Thyroid gland (tissue), 4 donors: ENCODE data around the gene CYFIP2.

Experiments used
- CTCF ChIP-seq, 6 experiments: fragments of 200-600 bp in 3 of 6; fragments of 450-650 bp in 3 of 6; sonication (generic) in 3 of 6; IDR thresholded peaks; one replicate each; pipeline ENCODE4 v1.5.1; 2016 to 2019; ENCODE audit warnings: antibody characterized with exemption in 6 of 6, mild to moderate bottlenecking in 2 of 6, inconsistent platforms in 1 of 6, moderate library complexity in 1 of 6
- POLR2A ChIP-seq, 2 donors: fragments of 450-650 bp; IDR thresholded peaks; one replicate each; pipeline ENCODE4 v1.6.1; 2017; ENCODE audit warnings: antibody characterized with exemption in 2 of 2, mild to moderate bottlenecking in 2 of 2, moderate library complexity in 1 of 2

- no peak for TF ChIP-seq CTCF (IDR thresholded peaks at IDR 0.05)
- no peak for TF ChIP-seq POLR2A (IDR thresholded peaks at IDR 0.05)
Observed at GRCh38 chr5:157381746-157382145, 115.8 kb downstream of the CYFIP2 start.
